Inferior parietal cortex (tissue), 1 donor: ENCODE results near the gene SCN2A.

Experiments
- DNase-seq: peaks from one replicate; pipeline ENCODE4 v3.0.0-alpha.2; 2016; ENCODE audit errors: extremely low spot score

Gene SCN2A

GRCh38 chr2:165239230-165239629, at the start of gene SCN2A:
TSS of gene SCN2A (plus strand) at chr2:165239414. CDS start at chr2:165295824, 56,410 bp downstream.
- DNase-seq, result peak; percentile 83

- no peak for DNase-seq
These were observed 48.0 kb upstream of the SCN2A start for GRCh38 chr2:165191096-165191728.

GRCh38 chr2:165192729-165193128, 46.5 kb upstream of the SCN2A start:
- no peak for DNase-seq

GRCh38 chr2:165193178-165193777, 45.9 kb upstream of the SCN2A start:
- DNase-seq, result no peak

GRCh38 chr2:165196411-165196810, 42.8 kb upstream of the SCN2A start:
- no peak for DNase-seq

- no peak for DNase-seq
These were observed 41.9 kb upstream of the SCN2A start for GRCh38 chr2:165197346-165197745.

- DNase-seq, result no peak
These were observed 41.0 kb upstream of the SCN2A start for GRCh38 chr2:165198181-165198580.

GRCh38 chr2:165202239-165202638, 37.0 kb upstream of the SCN2A start:
- DNase-seq, result no peak

GRCh38 chr2:165203689-165204559, 35.3 kb upstream of the SCN2A start, which contains the start of gene SCN3A:
TSS of gene SCN3A (minus strand) at chr2:165204050. CDS start at chr2:165176394, 27,656 bp downstream.
- DNase-seq, result peak; percentile 81

- no peak for DNase-seq
These were observed 33.3 kb upstream of the SCN2A start for GRCh38 chr2:165205865-165206264.

- DNase-seq, result no peak
These were observed 31.1 kb upstream of the SCN2A start for GRCh38 chr2:165208094-165208493.

GRCh38 chr2:165214093-165214492, 25.1 kb upstream of the SCN2A start:
- no peak for DNase-seq

GRCh38 chr2:165219481-165219880, 19.7 kb upstream of the SCN2A start:
- DNase-seq, result no peak

GRCh38 chr2:165224941-165225340, 14.3 kb upstream of the SCN2A start:
- DNase-seq, result no peak

- DNase-seq, result no peak
These were observed 11.6 kb upstream of the SCN2A start for GRCh38 chr2:165227571-165227970.

GRCh38 chr2:165237056-165237455, 2.2 kb upstream of the SCN2A start:
- no peak for DNase-seq

- no peak for DNase-seq
These were observed 919 bp upstream of the SCN2A start for GRCh38 chr2:165238295-165238694.

GRCh38 chr2:165239856-165240515, 772 bp downstream of the SCN2A start:
- DNase-seq, result peak; percentile 44

- DNase-seq, result no peak
These were observed 1.7 kb downstream of the SCN2A start for GRCh38 chr2:165240916-165241315.

- no peak for DNase-seq
These were observed 6.0 kb downstream of the SCN2A start for GRCh38 chr2:165245081-165245793.

GRCh38 chr2:165248238-165248637, 9.0 kb downstream of the SCN2A start:
- DNase-seq, result no peak
